Measurements from ENCODE around the gene NKAIN2.

The NKAIN2 gene

DNA sequence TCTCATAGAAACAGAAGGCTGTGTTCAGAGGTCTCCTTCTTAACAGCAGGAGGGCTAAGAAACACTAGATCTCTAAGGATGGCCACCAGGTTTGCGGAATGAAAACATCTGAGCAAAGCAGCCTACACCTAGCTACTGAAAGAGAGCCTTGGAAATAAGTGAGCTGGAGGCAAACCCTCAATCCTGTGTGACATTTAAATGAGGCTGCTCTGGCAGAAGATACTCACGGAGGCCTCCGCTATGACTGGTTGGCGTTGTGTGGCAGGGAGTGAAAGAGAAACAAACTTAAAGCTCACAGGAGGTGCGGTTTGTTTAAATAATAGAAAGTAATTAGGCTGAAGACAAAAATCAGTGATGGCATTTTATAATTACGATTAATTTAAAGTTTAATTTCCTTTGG lies 996.6 kb downstream of the NKAIN2 start:
- Histone ChIP-seq H3K36me3 (ENCODE audit: control insufficient read depth, insufficient read depth, low read length, severe bottlenecking) (no peaks in the 10 kb centered on the region), H3K9me3 (ENCODE audit: control insufficient read depth, low read length) (no peaks in the 10 kb centered on the region), H3K9ac (ENCODE audit: low read length) (no peak overlapping the region), H3K27me3 (replicated peaks; ENCODE audit: control insufficient read depth, insufficient read depth, low read length) (peaks cover 2% of the 10 kb centered on the region), H3K4me3 (ENCODE audit: low read length) (no peak overlapping the region), H3K4me1 (ENCODE audit: control insufficient read depth, insufficient read depth, low read length) (no peaks in the 10 kb centered on the region)
- DNase-seq (ENCODE audit: low read depth) = no peak

DNA sequence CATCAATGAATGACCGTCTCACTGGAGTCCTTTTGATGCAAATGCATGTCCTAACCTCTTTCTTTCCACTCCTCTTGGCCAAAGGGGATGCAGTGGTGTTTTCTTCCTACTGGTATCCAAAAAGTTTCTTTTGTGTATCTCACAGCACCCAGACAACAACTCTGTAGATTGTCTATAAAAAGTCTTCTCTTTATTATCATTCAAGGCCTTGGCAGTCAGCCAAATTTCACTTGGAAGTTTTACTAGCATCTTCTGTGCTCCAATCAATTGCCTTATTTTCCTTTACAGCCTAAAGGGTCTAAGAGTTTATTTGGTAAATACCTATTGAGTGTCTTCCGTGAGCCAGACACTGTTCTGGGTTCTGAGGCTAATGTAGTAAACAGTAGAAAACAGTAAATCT lies 1008.4 kb downstream of the NKAIN2 start:
- no peaks in the 10 kb centered on the region for H3K27me3 ChIP-seq (replicated peaks; ENCODE audit: control insufficient read depth, insufficient read depth, low read length)
- no peaks in the 10 kb centered on the region for H3K9me3 ChIP-seq (ENCODE audit: control insufficient read depth, low read length)
- H3K9ac ChIP-seq (ENCODE audit: low read length) = no peak overlapping the region
- H3K36me3 ChIP-seq (ENCODE audit: control insufficient read depth, insufficient read depth, low read length, severe bottlenecking) = no peaks in the 10 kb centered on the region
- no peak overlapping the region for H3K4me3 ChIP-seq (ENCODE audit: low read length)
- no peaks in the 10 kb centered on the region for H3K4me1 ChIP-seq (ENCODE audit: control insufficient read depth, insufficient read depth, low read length)
- no peak for DNase-seq (ENCODE audit: low read depth)

DNA sequence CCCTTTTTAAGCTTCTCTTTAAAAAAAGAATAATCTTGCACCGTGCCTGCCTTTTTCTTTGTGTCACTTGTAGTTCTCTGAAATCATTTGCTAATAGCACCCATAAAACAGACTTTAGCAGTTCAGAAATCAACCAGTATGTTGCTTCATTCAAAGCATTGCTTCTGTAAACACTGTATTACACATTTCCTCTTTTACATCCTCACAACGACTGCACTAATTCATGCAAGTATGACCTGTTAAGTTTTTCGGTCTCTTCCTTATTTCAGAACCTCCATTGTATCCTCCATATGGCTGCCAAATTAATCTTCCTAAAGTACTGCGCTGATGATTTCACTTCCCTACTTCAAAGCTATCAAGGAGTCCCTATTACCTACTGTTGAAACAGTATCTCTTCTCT lies 1015.7 kb downstream of the NKAIN2 start:
- H3K27me3 ChIP-seq (replicated peaks; ENCODE audit: control insufficient read depth, insufficient read depth, low read length) = no peaks in the 10 kb centered on the region
- H3K9me3 ChIP-seq (ENCODE audit: control insufficient read depth, low read length) = no peaks in the 10 kb centered on the region
- H3K4me3 ChIP-seq (ENCODE audit: low read length) = no peak overlapping the region
- no peak overlapping the region for H3K9ac ChIP-seq (ENCODE audit: low read length)
- no peaks in the 10 kb centered on the region for H3K4me1 ChIP-seq (ENCODE audit: control insufficient read depth, insufficient read depth, low read length)
- H3K36me3 ChIP-seq (ENCODE audit: control insufficient read depth, insufficient read depth, low read length, severe bottlenecking) = no peaks in the 10 kb centered on the region
- no peak for DNase-seq (ENCODE audit: low read depth)

DNA sequence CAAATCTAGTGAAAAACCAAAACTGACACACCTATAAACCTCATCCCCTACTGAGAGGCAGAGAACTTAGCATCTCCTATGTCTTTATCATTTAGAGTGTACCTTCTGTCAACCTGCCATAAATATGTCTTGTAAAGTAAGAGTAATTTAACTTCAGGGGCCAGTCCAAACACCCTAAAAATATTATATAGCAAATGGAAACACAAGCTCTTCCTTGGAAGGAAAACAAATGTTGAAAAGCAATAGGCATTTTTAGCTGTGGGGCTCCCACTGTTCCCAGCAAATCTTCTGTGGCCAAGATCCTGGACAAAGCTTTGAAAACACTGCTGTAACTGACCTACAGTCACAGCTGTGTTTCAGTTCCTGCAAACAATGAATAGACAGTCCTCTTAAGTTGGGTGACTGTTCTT lies 1018.5 kb downstream of the NKAIN2 start:
- Histone ChIP-seq H3K4me3 (ENCODE audit: low read length) (no peak overlapping the region), H3K27me3 (replicated peaks; ENCODE audit: control insufficient read depth, insufficient read depth, low read length) (no peaks in the 10 kb centered on the region), H3K9ac (ENCODE audit: low read length) (no peak overlapping the region), H3K36me3 (ENCODE audit: control insufficient read depth, insufficient read depth, low read length, severe bottlenecking) (no peaks in the 10 kb centered on the region), H3K9me3 (ENCODE audit: control insufficient read depth, low read length) (no peaks in the 10 kb centered on the region), H3K4me1 (ENCODE audit: control insufficient read depth, insufficient read depth, low read length) (no peaks in the 10 kb centered on the region)
- no peak for DNase-seq (ENCODE audit: low read depth)

DNA sequence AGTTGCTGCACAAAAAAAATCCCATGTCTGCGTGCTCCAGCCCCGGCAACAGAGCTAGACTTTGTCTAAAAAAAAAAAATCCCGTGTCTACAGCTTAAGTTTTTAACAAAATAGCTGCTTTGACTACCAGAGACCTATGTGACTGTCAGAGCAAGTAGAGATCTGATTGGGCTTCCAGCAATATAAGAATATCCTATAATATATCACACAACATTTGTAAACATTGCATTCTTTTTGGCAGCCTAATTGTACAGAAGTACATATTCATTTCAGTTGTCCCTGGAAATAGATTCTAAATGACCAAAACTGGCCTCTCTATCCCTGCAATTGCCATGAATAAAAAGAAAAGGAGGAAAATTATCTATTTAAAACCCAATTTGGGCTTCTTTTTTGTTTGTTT lies 1019.1 kb downstream of the NKAIN2 start:
- DNase-seq (ENCODE audit: low read depth) = no peak
- Histone ChIP-seq H3K9ac (ENCODE audit: low read length) (no peak overlapping the region), H3K4me3 (ENCODE audit: low read length) (no peak overlapping the region), H3K4me1 (ENCODE audit: control insufficient read depth, insufficient read depth, low read length) (no peaks in the 10 kb centered on the region), H3K9me3 (ENCODE audit: control insufficient read depth, low read length) (no peaks in the 10 kb centered on the region), H3K27me3 (replicated peaks; ENCODE audit: control insufficient read depth, insufficient read depth, low read length) (no peaks in the 10 kb centered on the region), H3K36me3 (ENCODE audit: control insufficient read depth, insufficient read depth, low read length, severe bottlenecking) (no peaks in the 10 kb centered on the region)

DNA sequence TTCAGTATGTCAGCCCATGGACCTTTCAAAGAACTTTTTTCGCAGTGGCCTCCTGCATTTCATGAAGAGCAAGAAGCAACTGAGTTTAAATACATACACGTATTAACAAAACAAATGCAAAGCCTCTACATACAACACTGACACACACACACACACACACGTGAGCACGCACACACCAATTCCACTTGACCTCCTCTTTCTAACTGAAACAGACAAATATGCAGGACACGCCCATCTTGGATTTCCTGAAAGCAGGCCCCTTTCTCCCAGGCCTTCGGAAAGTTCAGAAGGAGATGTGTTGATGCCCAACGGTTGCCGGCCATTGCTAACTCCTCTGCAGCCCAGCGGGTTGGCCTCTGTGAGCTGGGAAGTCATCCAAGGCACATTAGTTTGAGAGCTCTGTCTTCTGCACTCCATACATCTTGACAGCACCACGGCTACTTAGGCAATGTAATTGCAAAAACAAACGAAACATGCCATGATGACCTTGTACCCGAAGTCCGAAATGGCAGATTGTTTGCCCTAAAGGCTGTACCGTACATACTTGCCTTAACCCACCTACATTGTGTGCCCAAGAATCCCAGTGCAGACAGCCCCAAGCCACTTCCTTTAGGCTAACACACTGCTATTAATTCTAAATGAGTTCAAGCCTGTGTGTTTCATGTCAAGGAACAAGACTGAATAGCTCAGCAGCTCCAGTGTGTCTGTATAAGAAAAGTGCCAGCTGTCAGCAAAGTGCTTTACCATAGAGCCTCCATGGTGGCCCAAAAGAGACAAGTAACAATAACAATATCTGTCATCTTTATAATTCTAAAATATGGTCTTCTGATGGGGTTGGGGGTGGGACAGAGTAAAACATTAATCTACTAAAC lies 1019.8 kb downstream of the NKAIN2 start:
- Histone ChIP-seq H3K27me3 (replicated peaks; ENCODE audit: control insufficient read depth, insufficient read depth, low read length) (no peaks in the 10 kb centered on the region), H3K9me3 (ENCODE audit: control insufficient read depth, low read length) (no peaks in the 10 kb centered on the region), H3K4me3 (ENCODE audit: low read length) (no peak overlapping the region), H3K4me1 (ENCODE audit: control insufficient read depth, insufficient read depth, low read length) (no peaks in the 10 kb centered on the region), H3K36me3 (ENCODE audit: control insufficient read depth, insufficient read depth, low read length, severe bottlenecking) (no peaks in the 10 kb centered on the region), H3K9ac (ENCODE audit: low read length) (no peak overlapping the region)
- no peak for DNase-seq (ENCODE audit: low read depth)

DNA sequence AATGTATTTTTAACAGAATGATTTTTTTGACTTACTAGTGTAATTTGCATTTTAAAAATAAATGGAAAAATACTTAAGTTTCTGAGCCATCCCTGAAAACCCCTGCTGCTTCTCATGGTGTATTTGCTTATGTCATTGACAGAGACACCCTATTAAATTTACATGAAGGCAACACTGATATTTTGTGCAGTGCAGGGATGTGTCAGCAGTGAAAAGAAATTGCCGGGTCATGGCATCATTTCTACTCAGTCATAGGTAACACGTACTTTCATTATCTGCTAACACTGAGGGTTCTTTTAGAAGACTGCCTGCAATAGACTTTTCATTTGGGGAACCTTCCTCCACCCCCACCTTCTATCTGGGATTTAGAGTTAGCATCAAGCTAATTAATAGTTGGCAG lies 1021.9 kb downstream of the NKAIN2 start:
- H3K36me3 ChIP-seq (ENCODE audit: control insufficient read depth, insufficient read depth, low read length, severe bottlenecking) = no peaks in the 10 kb centered on the region
- H3K27me3 ChIP-seq (replicated peaks; ENCODE audit: control insufficient read depth, insufficient read depth, low read length) = no peaks in the 10 kb centered on the region
- H3K4me1 ChIP-seq (ENCODE audit: control insufficient read depth, insufficient read depth, low read length) = no peaks in the 10 kb centered on the region
- no peaks in the 10 kb centered on the region for H3K9me3 ChIP-seq (ENCODE audit: control insufficient read depth, low read length)
- no peak overlapping the region for H3K9ac ChIP-seq (ENCODE audit: low read length)
- DNase-seq (ENCODE audit: low read depth) = no peak
- no peak overlapping the region for H3K4me3 ChIP-seq (ENCODE audit: low read length)

DNA sequence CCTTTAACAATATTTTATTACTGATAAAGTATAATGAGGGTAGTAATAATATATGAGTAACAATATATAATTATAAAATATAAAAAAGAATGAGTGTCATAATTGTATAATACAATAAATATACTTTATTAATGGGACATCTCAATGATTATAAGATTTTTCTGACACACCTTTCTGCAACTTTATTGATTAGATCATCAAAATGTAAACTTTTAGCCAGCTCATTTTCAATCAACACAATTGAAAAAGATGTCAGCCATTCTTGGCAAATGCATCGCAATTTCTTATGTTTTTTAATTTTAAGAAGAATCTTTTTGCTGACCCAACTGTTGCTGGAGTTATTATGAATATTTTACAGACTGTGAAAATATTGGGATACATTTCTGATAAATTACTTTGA lies 1026.2 kb downstream of the NKAIN2 start:
- no peaks in the 10 kb centered on the region for H3K36me3 ChIP-seq (ENCODE audit: control insufficient read depth, insufficient read depth, low read length, severe bottlenecking)
- H3K9me3 ChIP-seq (ENCODE audit: control insufficient read depth, low read length) = no peaks in the 10 kb centered on the region
- H3K4me1 ChIP-seq (ENCODE audit: control insufficient read depth, insufficient read depth, low read length) = no peaks in the 10 kb centered on the region
- H3K4me3 ChIP-seq (ENCODE audit: low read length) = no peak overlapping the region
- no peak overlapping the region for H3K9ac ChIP-seq (ENCODE audit: low read length)
- no peak for DNase-seq (ENCODE audit: low read depth)
- no peaks in the 10 kb centered on the region for H3K27me3 ChIP-seq (replicated peaks; ENCODE audit: control insufficient read depth, insufficient read depth, low read length)

DNA sequence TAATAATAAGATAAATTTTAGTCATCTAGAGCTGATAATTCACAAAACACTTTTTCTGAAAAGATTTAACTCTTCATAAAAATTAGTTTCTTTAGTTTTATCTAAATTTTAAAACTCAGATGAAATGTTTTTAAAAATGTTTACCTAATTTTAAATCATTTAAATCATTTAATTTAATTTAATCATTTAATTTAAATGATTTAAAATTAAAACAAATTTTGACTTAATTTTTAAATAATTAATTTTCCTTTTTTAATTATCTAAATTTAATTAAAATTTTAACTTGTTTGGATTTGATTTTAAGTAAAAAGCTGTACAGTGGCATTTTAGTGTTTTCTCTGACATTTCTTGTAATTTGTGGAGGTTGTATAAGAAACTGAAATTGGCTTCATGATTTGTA lies 1026.8 kb downstream of the NKAIN2 start:
- H3K36me3 ChIP-seq (ENCODE audit: control insufficient read depth, insufficient read depth, low read length, severe bottlenecking) = no peaks in the 10 kb centered on the region
- DNase-seq (ENCODE audit: low read depth) = no peak
- H3K27me3 ChIP-seq (replicated peaks; ENCODE audit: control insufficient read depth, insufficient read depth, low read length) = no peaks in the 10 kb centered on the region
- no peak overlapping the region for H3K4me3 ChIP-seq (ENCODE audit: low read length)
- no peak overlapping the region for H3K9ac ChIP-seq (ENCODE audit: low read length)
- H3K4me1 ChIP-seq (ENCODE audit: control insufficient read depth, insufficient read depth, low read length) = no peaks in the 10 kb centered on the region
- no peaks in the 10 kb centered on the region for H3K9me3 ChIP-seq (ENCODE audit: control insufficient read depth, low read length)

DNA sequence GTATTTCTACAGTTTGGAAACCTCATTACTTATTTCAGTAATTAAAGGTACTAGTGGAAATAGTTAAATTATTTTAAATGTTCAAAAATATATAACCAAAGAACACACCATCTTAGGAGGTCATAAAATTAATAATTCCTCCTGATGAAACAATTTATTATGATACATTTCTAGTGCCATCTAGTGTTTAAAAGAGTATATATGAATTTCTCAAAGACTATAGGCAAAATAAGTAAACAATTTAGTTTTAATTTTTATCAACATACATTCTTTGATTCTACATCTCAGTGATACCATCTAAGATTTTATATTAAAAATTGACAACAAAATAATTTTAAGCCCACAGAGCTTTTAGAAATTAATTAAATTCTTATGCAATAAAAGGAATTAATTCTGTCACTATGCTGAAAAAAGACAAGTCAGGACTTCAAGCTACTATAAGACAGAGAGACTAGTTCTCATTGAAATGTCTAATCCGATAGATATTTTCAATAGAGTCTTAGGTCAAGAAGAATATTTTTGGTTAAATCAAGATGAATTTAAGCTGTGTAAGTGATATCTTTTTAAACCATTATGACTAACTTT lies 1050.8 kb downstream of the NKAIN2 start:
- peak; percentile 64 for DNase-seq (ENCODE audit: low read depth)
- Histone ChIP-seq H3K9me3 (ENCODE audit: control insufficient read depth, low read length) (no peaks in the 10 kb centered on the region), H3K4me3 (ENCODE audit: low read length) (no peak overlapping the region), H3K9ac (ENCODE audit: low read length) (no peak overlapping the region), H3K27me3 (replicated peaks; ENCODE audit: control insufficient read depth, insufficient read depth, low read length) (no peaks in the 10 kb centered on the region), H3K36me3 (ENCODE audit: control insufficient read depth, insufficient read depth, low read length, severe bottlenecking) (no peaks in the 10 kb centered on the region), H3K4me1 (ENCODE audit: control insufficient read depth, insufficient read depth, low read length) (peaks cover 6% of the 10 kb centered on the region)

DNA sequence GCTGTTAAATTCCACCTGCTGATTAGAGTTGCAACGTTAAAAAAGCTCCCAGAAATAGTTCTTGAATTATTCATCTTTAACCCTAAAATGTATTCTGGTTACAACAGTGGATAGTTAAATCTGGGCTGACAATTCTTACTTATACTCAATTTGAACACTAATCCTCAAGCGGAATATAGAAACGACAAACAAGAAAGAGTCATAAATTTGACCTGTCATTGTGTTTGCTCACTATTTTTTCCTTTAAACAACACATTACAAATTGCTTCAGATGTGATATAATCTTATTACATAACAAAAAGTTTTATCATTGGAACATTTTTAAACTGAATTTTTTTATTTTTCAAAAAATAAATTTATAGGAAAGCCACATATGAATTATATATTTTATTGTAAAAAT lies 1054.1 kb downstream of the NKAIN2 start:
- H3K27me3 ChIP-seq (replicated peaks; ENCODE audit: control insufficient read depth, insufficient read depth, low read length) = no peaks in the 10 kb centered on the region
- H3K36me3 ChIP-seq (ENCODE audit: control insufficient read depth, insufficient read depth, low read length, severe bottlenecking) = no peaks in the 10 kb centered on the region
- no peak overlapping the region for H3K4me3 ChIP-seq (ENCODE audit: low read length)
- H3K9me3 ChIP-seq (ENCODE audit: control insufficient read depth, low read length) = peaks cover 4% of the 10 kb centered on the region
- no peak for DNase-seq (ENCODE audit: low read depth)
- no peak overlapping the region for H3K9ac ChIP-seq (ENCODE audit: low read length)
- peaks cover 6% of the 10 kb centered on the region for H3K4me1 ChIP-seq (ENCODE audit: control insufficient read depth, insufficient read depth, low read length)
